Activated gamma-delta T cell (primary cell): ENCODE measurements around the gene FANCI.

Source experiments
- DNase-seq: peaks from one replicate; lab custom pipeline; 2025; lab: John Stamatoyannopoulos, UW

The FANCI gene

DNA sequence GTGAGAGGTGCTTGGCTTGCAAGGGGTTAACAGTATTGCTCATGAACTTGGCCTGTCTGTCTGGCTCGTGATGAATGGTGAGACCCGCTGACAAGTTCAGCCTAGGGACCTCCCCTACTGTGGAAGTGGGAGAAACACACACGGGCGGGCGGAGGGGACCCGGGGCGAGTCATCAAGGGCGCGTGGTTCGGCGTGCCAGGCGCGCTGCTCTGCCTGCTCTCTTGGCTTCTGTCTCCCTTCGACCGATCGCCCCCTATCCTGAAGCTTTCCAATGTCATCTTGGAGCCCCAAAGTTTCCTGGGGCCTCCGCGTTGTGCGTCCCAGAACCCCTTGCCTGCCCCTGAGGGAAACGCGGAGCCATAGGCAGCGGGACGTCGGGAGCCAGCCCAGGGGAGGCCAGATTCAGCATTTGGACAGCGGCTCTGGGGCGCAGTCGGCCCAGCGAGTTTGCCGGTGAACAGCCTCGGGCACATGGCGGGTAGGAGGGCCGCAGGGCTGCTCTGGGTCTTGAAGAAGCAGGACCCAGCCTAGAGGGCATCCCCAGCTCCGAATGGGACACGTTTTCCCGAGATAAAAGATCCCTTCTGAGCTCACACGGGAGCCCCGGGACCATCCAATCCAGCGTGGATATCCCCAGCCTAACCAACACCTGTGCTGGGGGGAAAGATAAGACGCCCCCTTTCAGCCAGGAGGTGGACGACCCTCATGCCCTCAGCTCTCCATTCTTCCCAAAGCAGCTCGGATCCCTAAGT lies 117.8 kb downstream of the FANCI start:
- DNase-seq = no peak

DNA sequence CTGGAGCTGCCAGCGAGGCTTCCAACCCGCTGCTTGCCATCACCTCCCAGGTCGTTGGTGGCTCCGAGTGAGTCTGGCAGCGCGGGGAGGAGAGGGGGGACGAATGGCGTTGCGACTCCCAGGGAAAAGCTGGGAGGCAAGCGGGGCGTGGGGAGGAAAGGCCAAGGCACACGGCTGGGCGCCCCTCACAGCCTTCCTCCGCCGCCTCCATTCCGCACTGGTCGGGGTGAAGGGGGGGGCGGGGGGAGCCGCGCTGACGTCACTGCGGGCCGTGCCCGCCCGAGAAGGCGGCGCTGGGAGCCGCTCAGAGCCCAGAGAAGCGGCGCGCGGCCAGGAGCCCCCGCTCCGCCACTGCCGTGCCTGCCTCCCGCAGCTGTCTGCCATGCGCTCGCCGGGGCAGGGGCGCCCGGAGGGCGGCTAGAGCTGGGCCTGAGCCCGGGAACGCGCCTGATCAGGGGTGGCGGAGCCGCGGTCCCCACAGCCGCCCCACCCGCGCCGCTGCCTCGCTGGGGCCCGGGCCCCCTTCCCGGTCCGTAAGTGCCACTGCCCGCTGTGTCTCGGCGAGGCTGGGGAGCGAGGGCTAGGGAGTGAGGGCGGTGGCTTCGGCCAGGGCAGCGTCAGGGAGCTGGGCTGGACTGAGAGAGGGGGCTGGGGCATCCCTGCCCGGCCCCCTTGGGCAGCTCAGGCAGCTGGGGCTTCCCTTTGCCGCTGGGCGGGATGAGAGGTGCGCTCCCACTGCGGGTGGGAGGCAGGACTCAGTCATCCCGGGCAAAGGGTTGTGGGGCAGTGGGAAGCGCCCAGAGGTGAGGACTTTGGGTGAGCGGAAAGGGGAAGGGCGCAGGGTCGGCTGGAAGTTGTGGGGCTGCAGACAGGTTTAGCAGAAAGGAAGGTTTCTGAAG lies 118.7 kb downstream of the FANCI start:
- DNase-seq = no peak

DNA sequence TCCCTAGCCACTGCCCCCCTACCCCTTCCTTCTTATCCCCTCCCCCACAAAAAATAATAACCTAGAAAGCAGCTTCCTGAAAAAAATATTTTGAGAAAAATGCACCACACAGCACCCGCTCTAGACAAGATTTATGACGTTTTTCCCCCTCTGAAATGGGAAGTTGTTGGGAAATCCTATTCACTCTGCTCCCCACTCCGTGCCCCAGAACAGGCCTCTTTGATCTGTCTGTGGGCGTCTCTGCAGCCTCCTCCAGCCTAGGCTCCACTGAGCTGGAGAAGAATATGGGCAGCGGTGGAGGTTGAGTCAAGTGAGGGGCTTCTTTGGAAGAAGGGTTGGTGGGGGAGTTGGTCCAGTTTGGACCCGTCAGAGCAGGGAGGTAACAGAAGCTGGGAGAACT lies 119.4 kb downstream of the FANCI start:
- DNase-seq = no peak

DNA sequence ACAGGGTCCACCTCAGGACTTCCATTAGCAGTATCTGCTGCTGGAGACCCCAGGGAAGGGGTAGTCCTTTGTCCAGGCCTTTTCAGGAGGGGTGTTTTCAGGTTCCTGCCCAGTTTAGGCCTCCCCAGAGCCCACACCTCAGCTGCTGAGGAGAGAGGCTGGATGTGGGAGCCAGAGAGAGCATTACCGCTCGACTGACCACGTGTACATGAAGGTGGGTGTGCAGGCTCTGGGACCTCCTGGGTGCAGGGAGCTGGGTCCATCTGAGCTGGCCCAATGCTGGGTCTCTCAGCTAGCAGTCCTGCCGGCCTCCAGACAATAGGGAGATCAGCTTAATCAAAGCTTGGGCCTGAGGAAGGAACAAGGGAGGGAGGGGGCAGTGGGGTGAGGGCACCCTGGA lies 120.0 kb downstream of the FANCI start:
- no peak for DNase-seq

DNA sequence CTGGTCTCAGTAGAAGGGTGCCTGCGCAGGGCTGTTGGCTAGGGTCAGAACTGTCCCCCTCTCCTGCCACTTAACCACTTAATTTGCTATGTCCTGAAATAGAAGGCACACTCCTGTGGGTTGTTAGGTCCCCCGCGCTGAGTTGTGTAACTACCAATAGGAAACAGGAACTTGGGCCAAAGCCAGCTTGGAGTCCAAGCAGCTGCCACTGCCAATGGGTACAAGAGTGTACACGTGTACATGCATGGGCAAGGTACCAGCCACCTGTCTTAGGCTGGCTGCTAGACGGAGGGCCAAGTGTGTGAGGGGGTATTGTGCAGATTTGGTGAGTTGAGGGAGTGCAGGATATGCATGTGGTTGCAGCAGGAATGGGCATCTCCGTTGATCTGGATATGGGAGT lies 120.6 kb downstream of the FANCI start:
- DNase-seq = no peak

DNA sequence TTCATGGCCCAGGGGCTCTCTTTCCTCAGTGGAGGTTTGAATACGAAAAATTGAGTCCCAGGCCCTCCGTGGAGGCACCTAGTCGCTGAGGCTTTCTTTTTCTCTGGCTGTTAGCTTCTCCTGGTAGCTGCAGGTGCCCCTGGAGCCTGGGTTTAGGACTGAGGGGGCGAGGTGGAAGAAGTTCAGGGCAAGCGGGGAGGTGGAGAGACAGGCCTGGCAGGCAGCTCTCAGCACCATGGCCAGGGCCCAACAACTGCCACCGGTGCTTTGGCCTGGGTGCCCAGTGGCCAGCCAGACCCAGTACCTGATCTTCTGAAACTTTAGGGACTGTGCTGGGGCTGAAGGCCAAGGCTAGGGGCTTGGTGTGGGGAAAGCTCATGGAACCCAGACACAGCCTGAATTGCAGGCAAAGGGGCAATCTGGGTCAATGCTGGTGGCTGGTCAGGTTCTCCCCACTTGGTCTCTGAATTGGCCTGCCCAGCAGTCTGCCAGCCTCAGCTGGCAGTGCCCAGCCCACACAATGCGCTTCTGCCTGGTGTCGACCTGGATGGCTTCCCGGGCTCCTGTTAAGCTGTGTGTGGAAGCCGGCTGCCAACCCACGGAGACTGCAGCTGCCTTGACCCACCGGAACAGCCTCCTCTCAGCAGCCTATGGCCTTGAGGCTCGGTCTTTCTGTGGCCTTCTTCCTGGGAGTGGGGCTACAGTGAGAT lies 121.1 kb downstream of the FANCI start:
- no peak for DNase-seq

DNA sequence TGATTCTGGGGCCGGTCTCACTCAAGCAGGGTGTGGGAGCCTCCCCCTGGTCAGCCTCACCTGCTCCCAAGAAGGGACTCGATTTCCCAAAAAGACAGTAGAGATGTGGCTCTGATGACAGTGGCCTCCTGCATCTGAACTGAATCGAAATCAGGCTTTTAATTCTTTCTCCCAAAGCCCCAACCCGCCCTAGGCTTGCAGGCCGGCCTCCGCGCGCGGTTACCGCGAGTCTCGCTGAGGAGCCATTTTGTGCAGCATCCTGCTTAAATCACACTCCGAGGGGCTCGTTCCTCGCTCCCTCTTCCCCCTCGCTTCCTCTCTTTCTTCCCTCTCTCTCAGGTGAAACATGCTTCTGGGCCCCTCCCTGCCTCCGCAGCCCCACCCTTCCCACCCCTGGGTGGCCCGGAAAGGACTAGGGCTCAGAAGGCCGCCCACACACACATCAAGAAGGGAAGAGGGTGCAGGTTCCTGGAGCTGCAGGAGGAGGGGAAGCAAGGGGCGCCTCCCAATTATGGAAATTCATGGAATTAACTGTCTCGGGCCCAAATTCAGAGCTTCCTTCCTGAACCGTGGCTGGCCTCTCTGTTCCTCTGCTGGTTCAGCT lies 121.8 kb downstream of the FANCI start:
- DNase-seq = no peak
